CD14-positive monocyte (primary cell): ENCODE data around the gene CRISPLD2. TPM values are rescaled to one million over a fixed set of nuclear protein-coding genes. Genes with fewer than 3 reads are reported as not detected.

Experiments used
- DNase-seq, 3 donors: peaks; one replicate each; pipeline ENCODE4 v3.0.0-alpha.2; 2011 to 2022
- H2AFZ ChIP-seq: 2 replicates; pipeline ENCODE4 v1.6.0; 2012; ENCODE audit warnings: mild to moderate bottlenecking, low read depth, low read length, inconsistent platforms; ENCODE audit not compliant: insufficient read depth, poor library complexity, severe bottlenecking
- H3K27ac ChIP-seq, 2 donors: 1 replicate in 1 of 2; 2 replicates in 1 of 2; pipeline ENCODE4 v1.5.1; 2012 to 2013; ENCODE audit warnings: low read length in 2 of 2, control low read depth in 1 of 2, inconsistent platforms in 1 of 2, low read depth in 1 of 2, mild to moderate bottlenecking in 1 of 2
- H3K27me3 ChIP-seq, 2 donors: one replicate each; pipeline versions ENCODE4 v1.6.0 to v1.6.1; 2011 to 2013; ENCODE audit warnings: low read length in 2 of 2; ENCODE audit not compliant: control insufficient read depth in 2 of 2, insufficient read depth in 2 of 2
- H3K36me3 ChIP-seq, 2 donors: replicated peaks in 1 of 2; 1 replicate in 1 of 2; 2 replicates in 1 of 2; pipeline versions ENCODE4 v1.5.1 to v1.6.1; 2012 to 2013; ENCODE audit warnings: low read length in 2 of 2, control low read depth in 1 of 2, inconsistent platforms in 1 of 2, mild to moderate bottlenecking in 1 of 2; ENCODE audit not compliant: insufficient read depth in 2 of 2, control insufficient read depth in 1 of 2
- H3K4me1 ChIP-seq, 2 donors: 1 replicate in 1 of 2; 2 replicates in 1 of 2; pipeline versions ENCODE4 v1.5.1 to v1.6.1; 2012 to 2013; ENCODE audit warnings: low read length in 2 of 2, control low read depth in 1 of 2, inconsistent platforms in 1 of 2, mild to moderate bottlenecking in 1 of 2, moderate library complexity in 1 of 2; ENCODE audit not compliant: insufficient read depth in 2 of 2, control insufficient read depth in 1 of 2
- H3K4me2 ChIP-seq: replicated peaks from 2 replicates; pipeline ENCODE3; 2012; ENCODE audit warnings: low read length, moderate library complexity, mild to moderate bottlenecking; ENCODE audit not compliant: poor library complexity, severe bottlenecking; ENCODE audit errors: extremely low read depth
- H3K4me3 ChIP-seq, 3 experiments: fragments of 200-600 bp in 1 of 3; sonication (generic) in 1 of 3; replicated peaks in 1 of 3; 1 replicate in 2 of 3; 2 replicates in 1 of 3; pipeline ENCODE4 v1.5.1; 2011 to 2013; ENCODE audit warnings: low read length in 3 of 3, mild to moderate bottlenecking in 3 of 3, control low read depth in 2 of 3, low read depth in 2 of 3, inconsistent platforms in 1 of 3, moderate library complexity in 1 of 3
- H3K79me2 ChIP-seq: 2 replicates; pipeline ENCODE4 v1.6.0; 2012; ENCODE audit warnings: mild to moderate bottlenecking, control low read depth, inconsistent platforms, low read length, moderate library complexity; ENCODE audit not compliant: insufficient read depth
- H3K9ac ChIP-seq: 2 replicates; pipeline ENCODE4 v1.6.0; 2017; ENCODE audit warnings: low read length, mild to moderate bottlenecking; ENCODE audit not compliant: insufficient read depth, poor library complexity, severe bottlenecking
- H3K9me3 ChIP-seq, 2 donors: replicated peaks in 1 of 2; 1 replicate in 1 of 2; 2 replicates in 1 of 2; pipeline versions ENCODE4 v1.5.1 to v1.6.1; 2012 to 2013; ENCODE audit warnings: low read length in 2 of 2, control low read depth in 1 of 2; ENCODE audit not compliant: control insufficient read depth in 1 of 2, insufficient read depth in 1 of 2
- H4K20me1 ChIP-seq: 2 replicates; pipeline ENCODE4 v1.6.0; 2012; ENCODE audit warnings: mild to moderate bottlenecking, low read length, control low read depth, moderate library complexity; ENCODE audit not compliant: insufficient read depth
- H3K27ac Mint-ChIP-seq, 7 donors: one replicate each; pipeline ENCODE4 v1.8.0; 2020; ENCODE audit warnings: mild to moderate bottlenecking in 7 of 7, mixed read lengths in 7 of 7, moderate library complexity in 6 of 7, inconsistent platforms in 2 of 7
- H3K27me3 Mint-ChIP-seq, 3 donors: one replicate each; pipeline ENCODE4 v1.8.0; 2021 to 2022; ENCODE audit warnings: low read depth in 3 of 3, mild to moderate bottlenecking in 3 of 3, mixed read lengths in 3 of 3, moderate library complexity in 3 of 3, inconsistent platforms in 1 of 3
- H3K36me3 Mint-ChIP-seq, 2 donors: one replicate each; pipeline ENCODE4 v1.8.0; 2020; ENCODE audit warnings: mixed read lengths in 2 of 2, inconsistent platforms in 1 of 2, mild to moderate bottlenecking in 1 of 2
- H3K4me1 Mint-ChIP-seq: one replicate; pipeline ENCODE4 v1.8.0; 2020; ENCODE audit warnings: mild to moderate bottlenecking, mixed read lengths
- H3K4me3 Mint-ChIP-seq, 2 donors: one replicate each; pipeline ENCODE4 v1.8.0; 2020; ENCODE audit warnings: mild to moderate bottlenecking in 2 of 2, mixed read lengths in 2 of 2, moderate library complexity in 1 of 2
- H3K9me3 Mint-ChIP-seq, 7 donors: one replicate each; pipeline ENCODE4 v1.8.0; 2020 to 2022; ENCODE audit warnings: mixed read lengths in 7 of 7, mild to moderate bottlenecking in 6 of 7, moderate library complexity in 6 of 7, inconsistent platforms in 2 of 7
- WGBS: methylation state at CpG from one replicate; pipeline ENCODE4 v1.1.5; 2013; ENCODE audit warnings: missing lambda C conversion rate; ENCODE audit not compliant: insufficient coverage; 5-methylcytosine and 5-hydroxymethylcytosine counted together
- intact Hi-C, 2 donors: fragments of 100-400 bp; cut with micrococcal nuclease; formaldehyde crosslinking; loops; one replicate each; pipeline versions ENCODE4 v1.15.0 to v1.15.1; 2023
- polyA plus RNA-seq, 3 donors: library from polyadenylated mRNA; depleted of rRNA in 1 of 3; unstranded in 2 of 3; stranded (reverse) in 1 of 3; fragments of 300-500 nt in 2 of 3; fragments of >200 nt in 1 of 3; fragmentation: Illumina TruSeq in 2 of 3; gene quantifications; 1 replicate in 2 of 3; 2 replicates in 1 of 3; pipeline ENCODE4 v1.2.3, GENCODE V29; 2012 to 2021
- TF ChIP-seq, protein P1 (sequence below): fragments of 200-600 bp; IDR thresholded peaks from one replicate; pipeline ENCODE4 v1.8.0; 2022; ENCODE audit warnings: antibody characterized with exemption, mild to moderate bottlenecking

CRISPLD2 gene
- polyA plus RNA-seq, 3 donors = 40.7 to 90.4 (median 69.0) TPM

- intact Hi-C loops = no loop called here
- no peak overlapping the region for H3K27ac ChIP-seq
- no peak overlapping the region for H3K4me3 ChIP-seq
- H3K9me3 ChIP-seq = no peaks in the 10 kb centered on the region
- peaks cover 0 to 7% (median 0%) of the 10 kb centered on the region in 7 donors for H3K9me3 Mint-ChIP-seq
- WGBS = 96% methylated on average over 22 of the region's 34 CpGs
- DNase-seq = no peak
- H3K27me3 ChIP-seq = peaks cover 0 to 11% of the 10 kb centered on the region in 2 donors
- H3K4me2 ChIP-seq = no peak overlapping the region
- peaks cover 4 to 5% of the 10 kb centered on the region in 2 donors for H3K4me1 ChIP-seq
- peaks cover 9 to 27% (median 21%) of the 10 kb centered on the region in 3 donors for H3K27me3 Mint-ChIP-seq
- H3K4me1 Mint-ChIP-seq = peaks cover 12% of the 10 kb centered on the region
- peaks cover 46 to 96% of the 10 kb centered on the region in 2 donors for H3K36me3 ChIP-seq
- H3K9ac ChIP-seq = no peak overlapping the region
- TF ChIP-seq, protein P1, sequence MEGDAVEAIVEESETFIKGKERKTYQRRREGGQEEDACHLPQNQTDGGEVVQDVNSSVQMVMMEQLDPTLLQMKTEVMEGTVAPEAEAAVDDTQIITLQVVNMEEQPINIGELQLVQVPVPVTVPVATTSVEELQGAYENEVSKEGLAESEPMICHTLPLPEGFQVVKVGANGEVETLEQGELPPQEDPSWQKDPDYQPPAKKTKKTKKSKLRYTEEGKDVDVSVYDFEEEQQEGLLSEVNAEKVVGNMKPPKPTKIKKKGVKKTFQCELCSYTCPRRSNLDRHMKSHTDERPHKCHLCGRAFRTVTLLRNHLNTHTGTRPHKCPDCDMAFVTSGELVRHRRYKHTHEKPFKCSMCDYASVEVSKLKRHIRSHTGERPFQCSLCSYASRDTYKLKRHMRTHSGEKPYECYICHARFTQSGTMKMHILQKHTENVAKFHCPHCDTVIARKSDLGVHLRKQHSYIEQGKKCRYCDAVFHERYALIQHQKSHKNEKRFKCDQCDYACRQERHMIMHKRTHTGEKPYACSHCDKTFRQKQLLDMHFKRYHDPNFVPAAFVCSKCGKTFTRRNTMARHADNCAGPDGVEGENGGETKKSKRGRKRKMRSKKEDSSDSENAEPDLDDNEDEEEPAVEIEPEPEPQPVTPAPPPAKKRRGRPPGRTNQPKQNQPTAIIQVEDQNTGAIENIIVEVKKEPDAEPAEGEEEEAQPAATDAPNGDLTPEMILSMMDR = no peak
- H2AFZ ChIP-seq = no peak overlapping the region
- H3K79me2 ChIP-seq = peaks cover 5% of the 10 kb centered on the region
- H3K4me3 Mint-ChIP-seq = no peak overlapping the region
- peak overlapping the region in 2 of 7 donors; percentile 25 to 77 for H3K27ac Mint-ChIP-seq
- peaks cover 75 to 99% of the 10 kb centered on the region in 2 donors for H3K36me3 Mint-ChIP-seq
- peaks cover 95% of the 10 kb centered on the region for H4K20me1 ChIP-seq
These were observed 14.0 kb downstream of the CRISPLD2 start for GRCh38 chr16:84833542-84834402.

GRCh38 chr16:84834403-84834772, 14.6 kb downstream of the CRISPLD2 start:
- peaks cover 5% of the 10 kb centered on the region for H3K79me2 ChIP-seq
- H3K36me3 ChIP-seq = peaks cover 47 to 96% of the 10 kb centered on the region in 2 donors
- intact Hi-C loops = no loop called here
- no peak for DNase-seq
- H3K4me2 ChIP-seq = no peak overlapping the region
- H3K27me3 Mint-ChIP-seq = peaks cover 10 to 33% (median 25%) of the 10 kb centered on the region in 3 donors
- TF ChIP-seq, protein P1 = no peak
- 98% methylated on average over 5 of the region's 6 CpGs for WGBS
- no peak overlapping the region for H3K9ac ChIP-seq
- H3K4me3 Mint-ChIP-seq = no peak overlapping the region
- peaks cover 4 to 5% of the 10 kb centered on the region in 2 donors for H3K4me1 ChIP-seq
- H4K20me1 ChIP-seq = peaks cover 95% of the 10 kb centered on the region
- H3K27me3 ChIP-seq = peaks cover 0 to 11% of the 10 kb centered on the region in 2 donors
- H3K4me3 ChIP-seq = no peak overlapping the region
- H3K4me1 Mint-ChIP-seq = peaks cover 12% of the 10 kb centered on the region
- H3K27ac Mint-ChIP-seq = peak overlapping the region in 1 of 7 donors; percentile 71
- H3K9me3 ChIP-seq = no peaks in the 10 kb centered on the region
- no peak overlapping the region for H2AFZ ChIP-seq
- H3K9me3 Mint-ChIP-seq = peaks cover 0 to 9% (median 0%) of the 10 kb centered on the region in 7 donors
- peaks cover 77 to 99% of the 10 kb centered on the region in 2 donors for H3K36me3 Mint-ChIP-seq
- H3K27ac ChIP-seq = no peak overlapping the region
